Measurements from ENCODE around the gene LTB4R2. TPM values are rescaled to one million over a fixed set of nuclear protein-coding genes. Genes with fewer than 3 reads are reported as not detected.

LTB4R2 gene
- total and polyA plus RNA-seq, 2 donors (not counting 1 experiment from before 2014, with no cell fraction given): 0.23 to 1.8 TPM

GRCh38 chr14:24290746-24291145 is 19.2 kb upstream of the LTB4R2 start:
- TF ChIP-seq CTCF (conservative IDR thresholded peaks at IDR 0.05 in 1 of 2, IDR thresholded peaks at IDR 0.05 in 1 of 2; ENCODE audit: low read depth in 1 of 2, low read length in 2 of 2) (no peak), EZH2 (IDR thresholded peaks at IDR 0.05; ENCODE audit: low read length, missing control alignments) (no peak)
- Histone ChIP-seq H4K20me1 (ENCODE audit: control insufficient read depth, extremely low read depth, insufficient read depth, low read length) (no peaks in the 10 kb centered on the region), H3K9ac (ENCODE audit: insufficient read depth, low read length) (no peak overlapping the region), H3K4me3 (replicated peaks in 1 of 4; ENCODE audit: control extremely low read depth in 1 of 4, insufficient read depth in 1 of 4, low read depth in 3 of 4, low read length in 4 of 4) (no peak overlapping the region), H3K9me3 (ENCODE audit: control insufficient read depth, insufficient read depth, low read depth, low read length) (no peaks in the 10 kb centered on the region), H3K27ac (ENCODE audit: insufficient read depth, low read length) (no peak overlapping the region), H3K79me2 (ENCODE audit: control insufficient read depth, insufficient read depth, low read length) (no peaks in the 10 kb centered on the region), H3K36me3 (ENCODE audit: control insufficient read depth, insufficient read depth, low read length) (peaks cover 14% of the 10 kb centered on the region), H3K4me2 (ENCODE audit: extremely low read depth, insufficient read depth, low read length) (no peak overlapping the region), H3K27me3 (ENCODE audit: control insufficient read depth, insufficient read depth, low read length) (no peaks in the 10 kb centered on the region), H3K4me1 (ENCODE audit: control insufficient read depth, extremely low read depth, insufficient read depth, low read length) (no peaks in the 10 kb centered on the region), H2AFZ (ENCODE audit: low read length) (no peak overlapping the region)
- no peak for DNase-seq (ENCODE audit: low read depth in 2 of 2)

- Histone ChIP-seq H2AFZ (ENCODE audit: low read length) (no peak overlapping the region), H3K27ac (ENCODE audit: insufficient read depth, low read length) (no peak overlapping the region), H3K9ac (ENCODE audit: insufficient read depth, low read length) (no peak overlapping the region), H3K36me3 (ENCODE audit: control insufficient read depth, insufficient read depth, low read length) (peaks cover 21% of the 10 kb centered on the region), H3K27me3 (ENCODE audit: control insufficient read depth, insufficient read depth, low read length) (no peaks in the 10 kb centered on the region), H3K4me3 (replicated peaks in 1 of 4; ENCODE audit: control extremely low read depth in 1 of 4, insufficient read depth in 1 of 4, low read depth in 3 of 4, low read length in 4 of 4) (no peak overlapping the region), H3K79me2 (ENCODE audit: control insufficient read depth, insufficient read depth, low read length) (no peaks in the 10 kb centered on the region), H3K9me3 (ENCODE audit: control insufficient read depth, insufficient read depth, low read depth, low read length) (no peaks in the 10 kb centered on the region), H4K20me1 (ENCODE audit: control insufficient read depth, extremely low read depth, insufficient read depth, low read length) (no peaks in the 10 kb centered on the region), H3K4me2 (ENCODE audit: extremely low read depth, insufficient read depth, low read length) (no peak overlapping the region), H3K4me1 (ENCODE audit: control insufficient read depth, extremely low read depth, insufficient read depth, low read length) (peaks cover 2% of the 10 kb centered on the region)
- no peak for TF ChIP-seq CTCF (conservative IDR thresholded peaks at IDR 0.05 in 1 of 2, IDR thresholded peaks at IDR 0.05 in 1 of 2; ENCODE audit: low read depth in 1 of 2, low read length in 2 of 2)
- TF ChIP-seq EZH2 (IDR thresholded peaks at IDR 0.05; ENCODE audit: low read length, missing control alignments): no peak
- no peak for DNase-seq (ENCODE audit: low read depth in 2 of 2)
These were observed 18.4 kb upstream of the LTB4R2 start for GRCh38 chr14:24291446-24292117.

GRCh38 chr14:24292118-24292807 is 17.7 kb upstream of the LTB4R2 start:
- Histone ChIP-seq H2AFZ (ENCODE audit: low read length) (no peak overlapping the region), H3K27me3 (ENCODE audit: control insufficient read depth, insufficient read depth, low read length) (no peaks in the 10 kb centered on the region), H3K36me3 (ENCODE audit: control insufficient read depth, insufficient read depth, low read length) (peaks cover 21% of the 10 kb centered on the region), H3K4me1 (ENCODE audit: control insufficient read depth, extremely low read depth, insufficient read depth, low read length) (peaks cover 4% of the 10 kb centered on the region), H3K4me2 (ENCODE audit: extremely low read depth, insufficient read depth, low read length) (no peak overlapping the region), H3K9ac (ENCODE audit: insufficient read depth, low read length) (no peak overlapping the region), H3K79me2 (ENCODE audit: control insufficient read depth, insufficient read depth, low read length) (no peaks in the 10 kb centered on the region), H3K4me3 (replicated peaks in 1 of 4; ENCODE audit: control extremely low read depth in 1 of 4, insufficient read depth in 1 of 4, low read depth in 3 of 4, low read length in 4 of 4) (no peak overlapping the region), H4K20me1 (ENCODE audit: control insufficient read depth, extremely low read depth, insufficient read depth, low read length) (no peaks in the 10 kb centered on the region), H3K9me3 (ENCODE audit: control insufficient read depth, insufficient read depth, low read depth, low read length) (no peaks in the 10 kb centered on the region), H3K27ac (ENCODE audit: insufficient read depth, low read length) (no peak overlapping the region)
- TF ChIP-seq EZH2 (IDR thresholded peaks at IDR 0.05; ENCODE audit: low read length, missing control alignments) (no peak), CTCF (conservative IDR thresholded peaks at IDR 0.05 in 1 of 2, IDR thresholded peaks at IDR 0.05 in 1 of 2; ENCODE audit: low read depth in 1 of 2, low read length in 2 of 2) (no peak)
- DNase-seq (ENCODE audit: low read depth in 2 of 2): no peak
